Prostate gland (tissue), 2 donors: ENCODE data around the gene KCP.

Source experiments
- CTCF ChIP-seq, 4 experiments: fragments of 200-600 bp in 2 of 4; fragments of 450-650 bp in 2 of 4; sonication (generic) in 2 of 4; IDR thresholded peaks; 1 replicate in 3 of 4; 2 replicates in 1 of 4; pipeline ENCODE4 v1.5.1; 2016 to 2019; ENCODE audit warnings: antibody characterized with exemption in 4 of 4, mild to moderate bottlenecking in 2 of 4, moderate library complexity in 2 of 4
- POLR2A ChIP-seq: fragments of 450-650 bp; IDR thresholded peaks from one replicate; pipeline ENCODE4 v1.6.1; 2016; ENCODE audit warnings: antibody characterized with exemption, mild to moderate bottlenecking

- no peak for TF ChIP-seq CTCF (IDR thresholded peaks at IDR 0.05)
- no peak for TF ChIP-seq POLR2A
These were observed 6.1 kb upstream of the KCP start for GRCh38 chr7:128916643-128916915.
